Nucleus accumbens (tissue), 56 donors: ENCODE results near the gene TTC7B.
"Not testable (repeated sequence)": the region's sequence is repeated elsewhere in the genome, so short reads cannot be mapped to it uniquely, and the experiment has no call there.

Source experiments
- DNase-seq, 56 donors: peaks; one replicate each; lab custom pipeline; 2025; lab: John Stamatoyannopoulos, UW

Gene TTC7B, protein sequence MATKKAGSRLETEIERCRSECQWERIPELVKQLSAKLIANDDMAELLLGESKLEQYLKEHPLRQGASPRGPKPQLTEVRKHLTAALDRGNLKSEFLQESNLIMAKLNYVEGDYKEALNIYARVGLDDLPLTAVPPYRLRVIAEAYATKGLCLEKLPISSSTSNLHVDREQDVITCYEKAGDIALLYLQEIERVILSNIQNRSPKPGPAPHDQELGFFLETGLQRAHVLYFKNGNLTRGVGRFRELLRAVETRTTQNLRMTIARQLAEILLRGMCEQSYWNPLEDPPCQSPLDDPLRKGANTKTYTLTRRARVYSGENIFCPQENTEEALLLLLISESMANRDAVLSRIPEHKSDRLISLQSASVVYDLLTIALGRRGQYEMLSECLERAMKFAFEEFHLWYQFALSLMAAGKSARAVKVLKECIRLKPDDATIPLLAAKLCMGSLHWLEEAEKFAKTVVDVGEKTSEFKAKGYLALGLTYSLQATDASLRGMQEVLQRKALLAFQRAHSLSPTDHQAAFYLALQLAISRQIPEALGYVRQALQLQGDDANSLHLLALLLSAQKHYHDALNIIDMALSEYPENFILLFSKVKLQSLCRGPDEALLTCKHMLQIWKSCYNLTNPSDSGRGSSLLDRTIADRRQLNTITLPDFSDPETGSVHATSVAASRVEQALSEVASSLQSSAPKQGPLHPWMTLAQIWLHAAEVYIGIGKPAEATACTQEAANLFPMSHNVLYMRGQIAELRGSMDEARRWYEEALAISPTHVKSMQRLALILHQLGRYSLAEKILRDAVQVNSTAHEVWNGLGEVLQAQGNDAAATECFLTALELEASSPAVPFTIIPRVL

DNA sequence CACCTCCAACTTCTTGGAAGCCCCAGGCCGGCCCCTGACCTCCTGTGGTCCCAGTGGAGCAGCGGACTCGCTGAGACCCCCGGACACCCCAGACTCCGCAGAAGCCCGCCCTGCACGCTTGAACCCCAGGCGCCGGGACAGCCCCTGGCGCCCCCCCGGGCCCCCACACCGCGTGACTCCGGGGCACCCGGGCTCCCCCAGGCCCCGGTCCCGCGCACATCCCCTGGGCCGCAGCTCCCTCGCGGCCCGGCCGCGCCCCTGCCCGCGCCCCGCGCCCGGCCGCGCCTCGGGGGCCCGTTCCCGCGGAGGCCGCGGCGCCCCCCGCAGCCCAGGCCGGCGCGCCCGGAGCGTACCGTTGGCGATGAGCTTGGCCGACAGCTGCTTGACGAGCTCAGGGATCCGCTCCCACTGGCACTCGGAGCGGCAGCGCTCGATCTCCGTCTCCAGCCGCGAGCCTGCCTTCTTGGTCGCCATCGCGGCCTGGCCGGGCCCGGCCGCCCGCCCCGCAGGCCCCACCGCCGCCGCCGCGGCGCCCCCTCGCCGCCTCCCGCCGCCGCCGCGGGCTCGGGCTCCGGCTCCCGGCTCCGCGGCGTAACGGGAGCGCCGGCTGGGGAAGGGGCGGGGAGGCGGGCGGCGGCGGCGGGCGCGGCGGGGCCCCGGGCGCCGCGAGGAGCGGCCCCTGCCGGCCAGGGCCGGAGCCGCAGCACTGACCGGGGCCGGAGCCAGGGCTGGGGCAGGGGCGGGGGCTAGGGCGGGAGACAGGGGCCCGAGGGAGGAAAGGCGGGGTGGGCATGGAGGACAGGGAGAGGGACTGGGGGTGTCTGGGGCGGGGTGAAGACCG lies at the start of gene TTC7B:
TSS of gene TTC7B (minus strand) at position 609 of the 841 bp plus-strand sequence. CDS start at position 474, 135 bp downstream.
- peak in 13 of 56 donors; percentile 13 to 60 (median 41) for DNase-seq

DNA sequence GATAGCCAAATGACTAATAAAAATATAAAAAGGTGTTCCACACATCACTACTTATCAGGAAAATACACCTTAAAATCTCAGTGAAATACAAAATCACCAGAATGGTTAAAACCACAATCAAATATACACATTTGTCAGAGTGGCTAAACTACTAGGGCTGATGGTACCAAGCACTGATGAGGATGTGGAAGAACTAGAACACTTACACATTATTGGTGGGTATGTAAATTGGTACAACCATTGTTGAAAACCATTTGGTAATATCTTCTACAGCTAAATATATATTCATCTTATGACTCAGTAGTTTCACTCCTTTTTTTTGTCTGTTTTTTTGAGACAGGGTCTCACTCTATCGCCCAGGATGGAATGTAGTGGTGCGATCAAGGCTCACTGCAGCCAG lies 48.5 kb upstream of the TTC7B start:
- DNase-seq: no peak

DNA sequence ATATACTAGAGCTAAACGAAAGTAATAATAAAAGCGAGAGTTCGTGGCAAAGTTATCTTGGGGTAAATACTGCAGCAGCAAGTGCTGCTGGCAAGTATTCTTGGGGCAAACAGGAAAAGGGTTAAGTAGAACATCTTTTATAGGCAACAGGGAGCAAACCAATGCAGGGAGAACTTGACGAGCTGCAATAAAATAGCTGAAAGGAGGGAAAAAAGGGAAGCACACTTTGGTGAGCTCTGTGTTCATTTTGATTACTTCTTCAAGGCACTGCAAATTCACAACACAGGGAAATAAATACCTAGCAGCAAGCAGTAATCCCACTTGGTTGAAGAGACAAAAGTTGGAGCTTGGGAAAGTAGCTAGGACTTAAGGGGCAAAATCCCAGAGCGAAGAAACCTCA lies 42.3 kb upstream of the TTC7B start:
- no peak for DNase-seq

DNA sequence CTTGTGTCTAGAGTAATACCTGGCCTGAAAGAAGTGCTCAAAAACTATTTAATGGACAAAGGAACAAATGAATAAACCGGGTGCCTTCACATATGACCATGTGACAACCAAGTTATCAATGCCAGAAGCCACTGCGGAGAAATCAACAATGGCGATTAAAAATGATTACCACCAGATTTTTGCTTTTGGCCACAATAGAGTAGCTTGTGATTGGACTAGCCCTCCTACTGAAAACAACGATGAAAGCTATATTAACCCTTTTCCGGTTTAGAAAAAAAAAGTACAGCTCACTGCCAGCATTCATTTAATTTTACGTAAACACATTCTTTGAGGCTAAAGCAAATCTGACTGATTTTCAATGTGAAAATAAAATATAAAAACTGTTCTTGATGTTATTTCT lies 41.6 kb upstream of the TTC7B start:
- DNase-seq: no peak

DNA sequence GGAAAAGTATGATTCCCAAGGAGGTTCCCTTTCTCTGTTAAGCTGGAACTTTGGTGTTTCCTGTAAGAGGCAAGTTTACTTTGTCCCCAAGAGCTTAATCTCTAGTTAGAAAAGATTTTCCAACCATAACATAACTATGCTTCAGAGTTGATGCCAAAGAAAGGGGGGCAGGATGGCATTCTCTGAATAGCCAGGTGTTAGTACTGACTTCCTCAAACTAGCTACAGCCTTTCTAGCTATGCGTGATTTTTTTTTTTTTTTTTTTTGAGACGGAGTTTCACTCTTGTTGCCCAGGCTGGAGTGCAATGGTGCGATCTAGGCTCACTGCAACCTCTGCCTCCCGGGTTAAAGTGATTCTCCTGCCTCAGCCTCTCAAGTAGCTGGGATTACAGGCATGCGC lies 39.9 kb upstream of the TTC7B start:
- DNase-seq: not testable (repeated sequence)

DNA sequence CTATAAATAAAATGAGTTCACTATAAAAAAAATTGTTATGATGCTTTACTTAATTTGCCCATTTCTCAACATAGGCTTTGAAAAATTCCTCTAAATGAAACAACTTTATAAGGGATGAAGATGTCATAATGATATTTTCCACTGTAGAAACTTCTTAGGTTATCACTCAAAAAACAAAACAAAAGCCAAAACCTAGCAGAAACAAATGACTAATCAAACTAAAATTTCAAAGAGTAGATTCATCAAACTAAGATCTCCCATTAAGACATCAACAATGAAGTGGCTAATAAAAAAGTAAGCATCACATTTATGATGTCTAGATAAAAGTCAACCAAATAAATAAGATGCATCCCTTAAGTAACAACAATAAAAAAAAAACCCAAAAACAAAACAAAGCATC lies 36.9 kb upstream of the TTC7B start:
- DNase-seq: no peak

DNA sequence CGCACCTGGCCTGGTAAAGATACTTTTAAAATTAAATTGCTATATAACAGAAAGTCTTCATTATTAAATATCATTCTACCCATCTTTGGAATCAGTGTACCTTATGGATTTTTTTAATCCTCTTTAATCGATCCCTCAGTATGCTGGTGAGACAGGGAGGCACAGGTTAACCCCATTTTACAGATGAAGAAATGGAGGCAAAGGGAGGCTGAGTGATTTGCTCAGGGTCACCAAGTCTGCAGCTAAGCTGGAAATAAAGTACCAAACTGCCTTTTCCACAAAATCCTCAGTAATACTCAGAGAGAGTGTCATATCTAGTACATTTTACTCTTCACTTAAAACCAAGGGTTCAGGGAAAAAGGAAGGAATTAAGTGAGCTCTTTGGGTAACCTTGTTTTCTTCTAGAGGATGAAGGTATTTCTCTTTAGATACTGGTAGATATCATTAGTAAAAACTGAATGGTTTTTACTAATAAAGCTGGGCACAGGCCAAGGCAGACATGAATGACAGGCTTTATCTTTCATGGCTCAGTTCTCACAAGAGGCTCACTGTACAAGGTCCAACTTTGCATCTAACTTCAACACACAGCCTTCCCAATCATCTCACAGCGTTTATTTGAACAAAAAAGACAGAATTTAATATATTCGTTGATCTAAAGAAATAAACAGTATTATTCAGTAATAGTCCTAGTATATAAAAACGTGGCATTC lies 35.3 kb upstream of the TTC7B start:
- DNase-seq: peak in 2 of 56 donors; percentile 13 to 18

DNA sequence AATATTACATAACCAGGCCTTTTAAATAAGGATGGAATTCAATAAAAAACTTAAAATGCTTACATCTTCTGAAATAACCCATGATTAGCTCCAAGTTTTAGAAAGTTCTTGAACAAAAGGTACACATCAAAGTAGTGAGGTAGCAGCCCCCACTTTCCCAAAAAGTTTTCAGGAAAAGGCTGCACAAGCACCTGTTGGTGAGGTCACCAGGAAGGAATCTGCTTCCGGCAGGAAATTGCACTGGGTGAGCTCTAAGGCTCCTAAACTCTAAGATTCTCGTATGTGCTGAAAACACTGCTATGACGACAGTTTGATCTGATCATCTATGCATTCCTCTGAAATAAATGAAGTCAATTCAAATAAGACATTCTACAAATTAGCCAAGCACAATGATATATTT lies 34.3 kb upstream of the TTC7B start:
- DNase-seq: no peak

DNA sequence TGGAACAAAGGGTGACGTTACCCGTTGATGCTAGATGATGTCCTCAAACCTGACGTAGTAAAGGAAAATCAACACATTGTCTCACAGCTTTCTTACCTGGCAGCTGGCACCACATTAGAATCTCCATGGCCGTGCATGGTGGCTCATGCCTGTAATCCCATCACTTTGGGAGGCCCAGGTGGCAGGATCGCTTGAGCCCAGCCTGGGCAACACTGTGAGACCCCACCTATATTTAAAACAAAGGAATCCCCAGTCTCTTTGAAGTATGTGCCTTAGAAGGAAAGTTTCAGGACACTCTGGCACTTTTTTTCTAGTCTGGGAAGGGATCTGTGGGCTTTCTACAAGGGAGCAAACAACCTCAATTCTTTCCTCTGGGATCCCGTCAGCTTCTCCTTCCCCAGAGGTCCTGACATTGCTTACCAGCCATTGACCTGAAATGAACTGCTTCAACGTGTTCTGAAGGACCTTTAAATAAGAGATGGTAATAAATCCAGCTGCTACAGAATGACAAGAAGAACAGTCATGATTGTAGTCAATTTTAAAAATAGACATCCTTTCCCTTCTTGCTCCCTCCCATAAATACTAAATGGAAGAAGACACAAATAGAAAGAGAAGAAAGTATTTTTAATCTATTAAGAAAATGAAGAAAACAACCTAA lies 33.7 kb upstream of the TTC7B start:
- no peak for DNase-seq

DNA sequence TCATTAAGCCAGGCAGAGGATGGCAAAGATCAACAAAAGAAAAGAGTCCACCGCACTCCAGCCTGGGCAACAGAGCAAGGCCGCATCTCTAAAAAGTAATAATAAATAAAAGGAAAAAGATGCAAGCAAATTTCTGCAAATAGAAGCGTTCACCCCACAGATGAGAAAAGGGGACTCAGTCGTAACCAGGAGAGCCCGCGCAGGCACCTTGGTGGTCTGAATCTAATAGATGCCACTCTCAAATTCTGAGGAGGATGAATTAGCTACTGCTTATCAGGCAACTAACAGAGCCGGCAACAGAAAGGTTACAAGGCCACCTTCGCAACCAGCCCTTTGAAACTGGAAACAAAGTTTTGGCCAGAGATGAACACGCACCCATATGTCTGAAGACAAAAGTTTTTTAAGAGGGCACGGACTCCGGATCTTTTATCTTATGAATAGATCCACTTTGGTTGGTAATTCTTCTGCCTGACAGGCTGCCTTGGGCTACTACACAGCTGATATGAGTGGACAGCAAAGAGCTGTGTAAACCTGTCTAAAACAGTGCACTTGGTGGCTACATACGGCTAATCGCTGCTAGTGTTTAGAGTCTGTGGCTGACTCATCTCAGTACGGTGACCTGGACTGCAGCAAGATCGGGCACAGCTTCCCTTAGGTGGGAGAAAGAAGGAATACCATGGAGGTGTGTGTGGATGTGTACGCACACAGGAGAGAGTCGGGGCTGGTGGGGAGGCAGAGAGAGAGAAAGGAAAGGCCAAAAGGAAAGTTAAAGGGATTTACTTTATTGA lies 32.9 kb upstream of the TTC7B start:
- no peak for DNase-seq

DNA sequence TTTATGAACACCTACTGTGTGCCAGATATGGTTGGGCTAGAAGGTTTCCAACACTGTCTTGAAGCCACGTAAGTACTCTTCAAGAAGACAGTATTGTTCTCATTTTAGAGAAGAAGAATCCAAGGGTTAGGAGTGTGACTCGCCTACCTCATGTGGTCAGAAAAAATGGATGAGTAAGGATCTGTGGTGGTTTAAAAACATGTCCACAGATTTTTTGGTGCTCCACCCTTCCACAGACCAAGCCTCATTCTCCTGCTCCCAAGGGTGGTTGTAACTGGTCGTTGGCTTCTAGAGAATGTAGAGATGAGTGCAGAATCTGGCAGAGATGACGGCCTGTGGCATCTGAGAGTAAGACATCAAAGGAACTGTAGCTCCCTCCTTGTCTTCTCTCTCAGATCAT lies 30.3 kb upstream of the TTC7B start:
- DNase-seq: no peak

DNA sequence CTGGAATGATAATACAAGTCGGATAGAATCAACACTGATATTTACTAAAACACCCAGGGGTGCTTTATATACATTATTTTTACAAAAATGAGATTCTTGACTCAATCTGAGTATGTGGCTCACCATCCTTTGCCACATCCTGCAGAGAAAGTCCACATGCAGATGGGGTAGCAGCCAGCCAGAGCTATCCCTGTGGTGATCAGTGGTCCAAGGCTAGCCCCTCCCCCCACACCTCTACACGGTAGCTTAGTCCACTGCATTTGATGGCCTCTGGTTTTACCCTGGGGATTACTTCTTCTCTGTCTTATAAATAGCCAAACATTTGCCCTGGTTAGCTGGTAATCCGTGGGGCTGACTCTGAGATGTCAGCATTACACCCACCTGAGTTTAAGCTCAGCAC lies 28.1 kb upstream of the TTC7B start:
- DNase-seq: no peak

DNA sequence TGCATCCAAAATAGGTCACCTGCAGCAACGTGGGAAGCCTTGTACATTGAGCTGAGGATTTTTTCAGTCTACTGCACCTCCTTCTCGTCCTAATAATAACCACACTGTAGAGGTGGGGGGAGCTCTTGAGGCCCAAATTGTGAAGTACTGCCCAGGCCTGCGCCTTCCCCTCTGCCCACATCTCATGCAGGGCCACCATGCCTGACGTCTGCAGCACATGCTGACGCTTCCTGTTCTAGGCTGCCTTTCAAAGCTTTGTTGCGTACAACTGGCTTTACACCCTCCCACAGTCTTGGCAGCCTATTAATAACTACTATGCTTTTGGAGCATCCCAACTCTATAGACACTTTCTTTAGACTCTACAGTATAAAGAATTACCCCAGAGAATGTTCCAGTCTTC lies 26.5 kb upstream of the TTC7B start:
- DNase-seq: peak in 6 of 56 donors; percentile 9 to 42 (median 13)

DNA sequence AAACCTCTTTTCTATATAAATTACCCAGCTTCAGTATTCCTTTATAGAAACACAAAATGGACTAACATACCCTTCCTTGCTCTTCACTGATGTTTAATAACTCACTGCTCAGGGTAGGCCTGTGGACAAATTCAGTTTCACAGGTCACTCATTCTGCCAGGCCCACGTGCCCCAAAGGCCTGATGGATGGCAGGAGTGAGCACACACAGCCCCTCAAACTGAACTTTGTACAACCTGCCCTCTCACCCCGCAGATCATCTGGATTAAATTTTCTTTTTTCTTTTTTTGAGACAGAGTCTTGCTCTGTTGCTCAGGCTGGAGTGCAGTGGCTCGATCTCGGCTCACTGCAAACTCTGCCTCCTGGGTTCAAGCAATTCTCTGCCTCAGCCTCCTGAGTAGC lies 24.4 kb upstream of the TTC7B start:
- DNase-seq: not testable (repeated sequence)

DNA sequence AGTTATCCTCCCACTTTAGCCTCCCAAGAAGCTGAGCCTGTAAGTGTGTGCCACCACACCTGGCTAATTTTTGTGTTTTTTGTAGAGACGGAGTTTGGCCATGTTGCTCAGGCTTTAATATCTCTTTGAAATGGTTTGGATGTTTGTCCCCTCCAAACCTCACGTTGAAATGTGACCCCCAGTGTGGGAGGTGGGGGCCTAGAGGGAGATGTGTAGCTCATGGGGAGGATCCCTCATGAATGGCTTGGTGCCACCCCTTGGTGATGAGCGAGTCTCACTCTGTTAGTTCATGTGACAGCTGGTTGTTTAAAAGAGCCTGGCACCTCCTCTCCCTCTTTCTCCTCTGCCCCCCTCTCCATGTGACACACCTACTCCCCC lies 23.6 kb upstream of the TTC7B start:
- DNase-seq: no peak

DNA sequence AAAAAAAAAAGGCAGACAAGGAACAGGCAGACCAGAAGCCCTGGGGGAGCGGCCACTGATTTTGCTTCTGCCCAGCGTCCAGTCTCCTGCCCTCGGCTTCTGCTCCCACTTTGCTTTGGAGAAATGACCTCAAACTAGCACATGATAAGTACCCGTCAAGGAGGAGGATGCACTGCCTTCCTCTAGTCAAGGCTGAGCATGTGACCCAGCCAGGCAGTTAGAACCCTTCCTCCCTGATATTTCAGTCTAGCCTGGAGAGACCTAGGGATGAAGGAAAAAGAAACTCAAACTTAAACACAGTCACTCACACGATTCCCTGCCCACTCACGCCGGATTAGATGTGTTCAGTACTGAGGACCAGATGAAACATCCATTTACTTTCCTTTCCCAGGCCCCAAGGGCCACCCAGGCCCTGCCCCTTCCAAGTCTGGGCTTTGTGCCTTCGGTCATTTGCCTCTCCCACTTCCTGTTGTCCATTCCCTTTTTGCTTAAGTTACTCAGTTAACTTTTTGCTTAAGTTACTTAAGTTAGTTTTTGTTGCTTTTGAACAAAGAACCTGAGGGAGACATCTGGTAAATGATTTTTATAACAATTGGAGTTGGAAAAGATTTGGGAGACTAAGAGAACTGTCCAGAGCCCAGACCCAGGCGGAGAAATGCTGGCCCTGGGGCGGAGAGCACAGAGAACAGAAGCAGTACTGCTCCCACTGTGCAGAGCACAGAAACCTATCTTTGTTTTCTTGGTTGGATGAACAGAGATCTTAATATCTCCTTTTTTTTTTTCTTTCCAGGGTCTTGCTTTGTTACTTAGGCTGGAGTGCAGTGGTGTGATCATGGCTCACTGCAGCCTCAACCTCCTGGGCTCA lies 23.0 kb upstream of the TTC7B start:
- DNase-seq: no peak

DNA sequence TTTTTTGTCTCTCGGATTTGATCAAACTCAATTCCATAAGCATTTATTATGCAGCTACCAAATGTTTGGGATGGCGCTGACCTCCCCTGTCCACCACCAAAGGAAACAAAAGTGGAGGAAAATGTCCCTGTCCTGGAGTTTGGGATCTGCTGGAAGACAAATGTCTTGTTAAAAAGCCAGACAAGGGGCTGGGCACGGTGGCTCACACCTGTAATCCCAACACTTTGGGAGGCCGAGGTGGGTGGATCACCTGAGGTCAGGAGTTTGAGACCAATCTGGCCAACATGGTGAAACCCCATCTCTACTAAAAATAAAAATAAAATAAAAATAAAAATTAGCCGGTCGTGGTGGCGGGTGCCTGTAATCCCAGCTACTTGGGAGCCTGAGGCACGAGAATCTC lies 22.3 kb upstream of the TTC7B start:
- DNase-seq: not testable (repeated sequence)

DNA sequence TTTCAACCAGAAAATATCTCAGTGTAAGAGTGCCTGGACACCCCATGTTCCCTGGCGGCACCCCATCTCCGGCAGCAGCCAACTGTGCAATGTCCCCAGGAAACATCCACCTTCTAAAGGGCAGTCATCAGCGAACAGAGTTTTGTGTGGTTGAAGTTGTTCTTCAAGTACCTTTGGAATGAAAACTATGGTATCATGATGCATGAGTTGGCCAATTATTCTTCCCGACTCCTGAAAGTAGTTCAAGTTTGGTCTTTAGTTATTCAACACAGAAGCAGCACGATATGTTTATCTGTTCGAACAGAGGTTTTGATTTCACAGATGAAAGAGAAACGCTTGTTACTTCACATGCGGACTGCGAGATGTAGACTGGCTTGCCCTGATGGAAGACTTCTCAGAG lies 21.1 kb upstream of the TTC7B start:
- no peak for DNase-seq
